Measurements from ENCODE around the gene TMEM220. TPM values are rescaled to one million over a fixed set of nuclear protein-coding genes. Genes with fewer than 3 reads are reported as not detected.

Gene TMEM220
- total and polyA plus RNA-seq, 2 of the 4 experiments (the other 2 are of a cell fraction): 1.1 to 1.9 TPM

DNA sequence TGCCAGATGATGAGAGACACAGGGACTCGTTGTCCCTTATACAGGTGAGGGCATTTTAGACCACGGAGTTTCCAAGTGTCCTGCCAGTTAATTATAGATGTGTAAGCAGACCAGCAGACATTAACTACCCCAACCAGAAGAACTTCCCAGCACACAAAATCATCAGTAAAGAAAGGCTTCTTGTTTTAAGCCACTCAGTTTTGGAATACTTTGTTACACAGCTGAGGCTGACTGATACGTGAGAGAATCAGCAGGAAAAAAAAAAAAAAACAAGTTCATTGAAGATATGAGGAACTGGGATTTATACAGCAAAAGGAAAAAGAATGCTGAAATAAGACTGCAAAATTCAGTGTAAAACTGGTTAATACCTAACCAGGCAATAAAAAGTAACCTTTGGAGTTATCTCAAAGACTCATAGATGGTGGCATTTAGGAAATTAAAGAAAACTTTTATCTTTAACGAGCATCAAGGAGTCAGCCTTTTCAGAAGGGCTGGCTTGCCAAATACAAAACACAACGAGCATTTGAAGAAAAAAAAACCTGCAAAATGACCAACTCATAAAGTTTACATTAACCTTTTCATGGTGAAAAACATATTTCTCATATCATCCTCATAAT is 46.0 kb upstream of the TMEM220 start:
- Histone ChIP-seq H3K9me3 (ENCODE audit: control insufficient read depth, insufficient read depth, low read length) (no peaks in the 10 kb centered on the region; the same call in 1 of the 2 replicates), H3K36me3 (ENCODE audit: control insufficient read depth, insufficient read depth, low read length) (no peaks in the 10 kb centered on the region), H2AK9ac (replicated peaks; ENCODE audit: low read depth, low read length, poor library complexity) (no peak overlapping the region), H4K91ac (ENCODE audit: insufficient read depth, low read depth, low read length) (no peak overlapping the region), H3K14ac (replicated peaks; ENCODE audit: low read depth, low read length) (no peak overlapping the region), H2BK20ac (ENCODE audit: low read depth, low read length) (no peak overlapping the region), H3K18ac (ENCODE audit: low read depth, low read length) (no peak overlapping the region), H2BK120ac (ENCODE audit: low read depth, low read length) (no peak overlapping the region), H4K8ac (ENCODE audit: low read depth in 2 of 2, low read length in 2 of 2) (no peak overlapping the region), H2AK5ac (ENCODE audit: low read depth, low read length) (no peak overlapping the region), H3K79me1 (ENCODE audit: low read depth in 1 of 2, low read length in 2 of 2) (no peaks in the 10 kb centered on the region), H3K56ac (ENCODE audit: extremely low read depth, insufficient read depth, low read length) (no peak overlapping the region), H3K9ac (ENCODE audit: low read depth, low read length) (no peak overlapping the region), H2AFZ (replicated peaks; ENCODE audit: low read length, poor library complexity) (no peak overlapping the region), H2BK5ac (ENCODE audit: low read depth, low read length, poor library complexity, severe bottlenecking) (no peak overlapping the region), H3K4me3 (ENCODE audit: insufficient read depth, low read depth, low read length) (no peak overlapping the region), H3K4me1 (ENCODE audit: control insufficient read depth, insufficient read depth, low read length) (no peaks in the 10 kb centered on the region), H3K27me3 (ENCODE audit: control insufficient read depth, insufficient read depth, low read length) (no peaks in the 10 kb centered on the region), H2BK15ac (ENCODE audit: low read depth, low read length) (no peak overlapping the region), H4K5ac (ENCODE audit: low read depth, low read length) (no peak overlapping the region), H3K27ac (ENCODE audit: insufficient read depth, low read length) (no peak overlapping the region), H3K4me2 (ENCODE audit: low read depth, low read length) (no peak overlapping the region), H4K20me1 (ENCODE audit: insufficient read depth, low read length) (no peaks in the 10 kb centered on the region), H3K23ac (ENCODE audit: low read depth, low read length) (no peak overlapping the region), H3K9me1 (ENCODE audit: insufficient read depth, low read length) (no peaks in the 10 kb centered on the region), H3K4ac (ENCODE audit: low read depth, low read length) (no peak overlapping the region)
- dilution Hi-C loops (cut with HindIII; ENCODE audit: low sequenced_read_pairs, unreplicated experiment): no loop called here
- in situ Hi-C loops (cut with MboI; ENCODE audit: low sequenced_read_pairs): no loop called here
- ChIA-PET CTCF (no interaction called here), POLR2A (ENCODE audit: unreplicated experiment) (no interaction called here)
- no CpG with 5 or more reads among the region's 5 CpGs for WGBS, 2 experiments (ENCODE audit: extremely low coverage in 2 of 2, insufficient read length in 1 of 2)
- intact Hi-C loops (cut with micrococcal nuclease): no loop called here
- TF ChIP-seq, protein P1, sequence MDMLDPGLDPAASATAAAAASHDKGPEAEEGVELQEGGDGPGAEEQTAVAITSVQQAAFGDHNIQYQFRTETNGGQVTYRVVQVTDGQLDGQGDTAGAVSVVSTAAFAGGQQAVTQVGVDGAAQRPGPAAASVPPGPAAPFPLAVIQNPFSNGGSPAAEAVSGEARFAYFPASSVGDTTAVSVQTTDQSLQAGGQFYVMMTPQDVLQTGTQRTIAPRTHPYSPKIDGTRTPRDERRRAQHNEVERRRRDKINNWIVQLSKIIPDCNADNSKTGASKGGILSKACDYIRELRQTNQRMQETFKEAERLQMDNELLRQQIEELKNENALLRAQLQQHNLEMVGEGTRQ (IDR thresholded peaks at IDR 0.05; ENCODE audit: low read depth, low read length): no peak
- TF ChIP-seq, protein P2, sequence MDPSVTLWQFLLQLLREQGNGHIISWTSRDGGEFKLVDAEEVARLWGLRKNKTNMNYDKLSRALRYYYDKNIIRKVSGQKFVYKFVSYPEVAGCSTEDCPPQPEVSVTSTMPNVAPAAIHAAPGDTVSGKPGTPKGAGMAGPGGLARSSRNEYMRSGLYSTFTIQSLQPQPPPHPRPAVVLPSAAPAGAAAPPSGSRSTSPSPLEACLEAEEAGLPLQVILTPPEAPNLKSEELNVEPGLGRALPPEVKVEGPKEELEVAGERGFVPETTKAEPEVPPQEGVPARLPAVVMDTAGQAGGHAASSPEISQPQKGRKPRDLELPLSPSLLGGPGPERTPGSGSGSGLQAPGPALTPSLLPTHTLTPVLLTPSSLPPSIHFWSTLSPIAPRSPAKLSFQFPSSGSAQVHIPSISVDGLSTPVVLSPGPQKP (IDR thresholded peaks at IDR 0.05; ENCODE audit: borderline replicate concordance, low read depth, low read length): no peak
- TF ChIP-seq BHLHE40 (IDR thresholded peaks at IDR 0.05; ENCODE audit: low read depth, low read length) (no peak), CHD1 (IDR thresholded peaks at IDR 0.05; ENCODE audit: low read depth, low read length) (no peak), MAZ (IDR thresholded peaks at IDR 0.05; ENCODE audit: borderline replicate concordance, low read depth, low read length) (no peak), POLR2A (IDR thresholded peaks at IDR 0.05; ENCODE audit: low read depth, low read length) (no peak), FOS (IDR thresholded peaks at IDR 0.05; ENCODE audit: low read depth, low read length) (no peak), CEBPB (IDR thresholded peaks at IDR 0.05; ENCODE audit: low read depth, low read length) (no peak), NFE2L2 (IDR thresholded peaks at IDR 0.05; ENCODE audit: low read depth, low read length) (no peak), RCOR1 (IDR thresholded peaks at IDR 0.05; ENCODE audit: insufficient replicate concordance, low read length) (no peak), RAD21 (IDR thresholded peaks at IDR 0.05; ENCODE audit: low read length) (no peak), MXI1 (IDR thresholded peaks at IDR 0.05; ENCODE audit: borderline replicate concordance, low read depth, low read length) (no peak), MAFK (IDR thresholded peaks at IDR 0.05; ENCODE audit: low read depth, low read length) (no peak), SMC3 (IDR thresholded peaks at IDR 0.05; ENCODE audit: low read depth, low read length) (no peak), RFX5 (IDR thresholded peaks at IDR 0.05; ENCODE audit: low read depth, low read length) (no peak)
- TF ChIP-seq, protein P3, sequence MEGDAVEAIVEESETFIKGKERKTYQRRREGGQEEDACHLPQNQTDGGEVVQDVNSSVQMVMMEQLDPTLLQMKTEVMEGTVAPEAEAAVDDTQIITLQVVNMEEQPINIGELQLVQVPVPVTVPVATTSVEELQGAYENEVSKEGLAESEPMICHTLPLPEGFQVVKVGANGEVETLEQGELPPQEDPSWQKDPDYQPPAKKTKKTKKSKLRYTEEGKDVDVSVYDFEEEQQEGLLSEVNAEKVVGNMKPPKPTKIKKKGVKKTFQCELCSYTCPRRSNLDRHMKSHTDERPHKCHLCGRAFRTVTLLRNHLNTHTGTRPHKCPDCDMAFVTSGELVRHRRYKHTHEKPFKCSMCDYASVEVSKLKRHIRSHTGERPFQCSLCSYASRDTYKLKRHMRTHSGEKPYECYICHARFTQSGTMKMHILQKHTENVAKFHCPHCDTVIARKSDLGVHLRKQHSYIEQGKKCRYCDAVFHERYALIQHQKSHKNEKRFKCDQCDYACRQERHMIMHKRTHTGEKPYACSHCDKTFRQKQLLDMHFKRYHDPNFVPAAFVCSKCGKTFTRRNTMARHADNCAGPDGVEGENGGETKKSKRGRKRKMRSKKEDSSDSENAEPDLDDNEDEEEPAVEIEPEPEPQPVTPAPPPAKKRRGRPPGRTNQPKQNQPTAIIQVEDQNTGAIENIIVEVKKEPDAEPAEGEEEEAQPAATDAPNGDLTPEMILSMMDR (conservative IDR thresholded peaks at IDR 0.05; ENCODE audit: low read depth, low read length): no peak
- ATAC-seq (ENCODE audit: low read depth): no peak
- no TSS peak for BruUV-seq (replicated peaks)
- DNase-seq: no peak

All from IMR-90 (cell line).